H9 (cell line): ENCODE measurements around the gene NOP9. TPM values are rescaled to one million over a fixed set of nuclear protein-coding genes. Genes with fewer than 3 reads are reported as not detected.

Experiments
- DNase-seq: peaks from one replicate; pipeline ENCODE4 v3.0.0-alpha.2; 2017
- H2AFZ ChIP-seq: one replicate; pipeline ENCODE4 v1.6.1; 2013; ENCODE audit warnings: mild to moderate bottlenecking, low read length, control low read depth, moderate library complexity
- H2AK5ac ChIP-seq: 2 replicates; pipeline ENCODE4 v1.6.1; 2013; ENCODE audit warnings: low read length, control low read depth, mixed read lengths; ENCODE audit not compliant: insufficient read length
- H2BK120ac ChIP-seq: one replicate; pipeline ENCODE4 v1.6.1; 2013; ENCODE audit warnings: low read depth, mild to moderate bottlenecking, low read length, control low read depth, inconsistent platforms; ENCODE audit not compliant: poor library complexity, severe bottlenecking
- H2BK12ac ChIP-seq: 2 replicates; pipeline ENCODE4 v1.6.1; 2013; ENCODE audit warnings: low read length, control low read depth, mixed read lengths, low read depth; ENCODE audit not compliant: insufficient read length
- H2BK15ac ChIP-seq: 2 replicates; pipeline ENCODE4 v1.6.1; 2013; ENCODE audit warnings: low read depth, low read length, control low read depth
- H2BK20ac ChIP-seq: one replicate; pipeline ENCODE4 v1.6.1; 2013; ENCODE audit warnings: low read depth, mild to moderate bottlenecking, low read length, control low read depth, inconsistent platforms; ENCODE audit not compliant: poor library complexity, severe bottlenecking
- H2BK5ac ChIP-seq: 2 replicates; pipeline ENCODE4 v1.6.1; 2013; ENCODE audit warnings: low read length, control low read depth, mixed read lengths; ENCODE audit not compliant: insufficient read length
- H3K14ac ChIP-seq: 2 replicates; pipeline ENCODE4 v1.6.1; 2013; ENCODE audit warnings: low read length, control low read depth; ENCODE audit not compliant: insufficient read depth
- H3K18ac ChIP-seq: 2 replicates; pipeline ENCODE4 v1.6.1; 2013; ENCODE audit warnings: low read depth, mild to moderate bottlenecking, mixed read lengths, low read length, control low read depth; ENCODE audit not compliant: insufficient read length
- H3K23ac ChIP-seq: 2 replicates; pipeline ENCODE4 v1.6.1; 2013; ENCODE audit warnings: low read length, control low read depth, mixed read lengths, low read depth; ENCODE audit not compliant: insufficient read length
- H3K23me2 ChIP-seq: 2 replicates; pipeline ENCODE4 v1.6.1; 2013; ENCODE audit warnings: low read depth, mild to moderate bottlenecking, mixed read lengths, low read length, control low read depth; ENCODE audit not compliant: insufficient read length, poor library complexity, severe bottlenecking
- H3K27ac ChIP-seq: 2 replicates; pipeline ENCODE4 v1.5.1; 2013; ENCODE audit warnings: low read length, control low read depth, mixed read lengths, low read depth; ENCODE audit not compliant: insufficient read length
- H3K27me3 ChIP-seq: 2 replicates; pipeline ENCODE4 v1.6.1; 2013; ENCODE audit warnings: low read length, control low read depth, inconsistent platforms; ENCODE audit not compliant: insufficient read depth
- H3K4ac ChIP-seq: 2 replicates; pipeline ENCODE4 v1.6.1; 2013; ENCODE audit warnings: low read depth, mild to moderate bottlenecking, control low read depth, inconsistent platforms, low read length, moderate library complexity
- H3K4me1 ChIP-seq: 2 replicates; pipeline ENCODE4 v1.6.1; 2013; ENCODE audit warnings: low read length, control low read depth, inconsistent platforms; ENCODE audit not compliant: insufficient read depth
- H3K4me2 ChIP-seq: 2 replicates; pipeline ENCODE4 v1.6.1; 2013; ENCODE audit warnings: low read length, control low read depth, mixed read lengths; ENCODE audit not compliant: insufficient read length, insufficient read depth
- H3K56ac ChIP-seq: 2 replicates; pipeline ENCODE4 v1.6.1; 2013; ENCODE audit warnings: low read depth, mild to moderate bottlenecking, mixed read lengths, low read length, control low read depth; ENCODE audit not compliant: insufficient read length
- H3K79me1 ChIP-seq: 2 replicates; pipeline ENCODE4 v1.6.1; 2013; ENCODE audit warnings: low read depth, mild to moderate bottlenecking, moderate library complexity, low read length, control low read depth, inconsistent platforms; ENCODE audit not compliant: insufficient read depth, poor library complexity, severe bottlenecking
- H3K79me2 ChIP-seq: 2 replicates; pipeline ENCODE4 v1.6.1; 2013; ENCODE audit warnings: low read length, control low read depth, inconsistent platforms; ENCODE audit not compliant: insufficient read depth
- H3K9ac ChIP-seq: 2 replicates; pipeline ENCODE4 v1.6.1; 2013; ENCODE audit warnings: low read length, control low read depth, mixed read lengths; ENCODE audit not compliant: insufficient read length; ENCODE audit errors: extremely low read depth
- H3K9me3 ChIP-seq: one replicate; pipeline ENCODE4 v1.6.1; 2013; ENCODE audit warnings: low read depth, low read length, inconsistent platforms; ENCODE audit not compliant: control insufficient read depth
- H3T11ph ChIP-seq: one replicate; pipeline ENCODE4 v1.6.1; 2013; ENCODE audit warnings: mild to moderate bottlenecking, low read length, control low read depth, inconsistent platforms
- H4K20me1 ChIP-seq: one replicate; pipeline ENCODE4 v1.6.1; 2013; ENCODE audit not compliant: control insufficient read depth, insufficient read length, insufficient read depth
- H4K5ac ChIP-seq: 2 replicates; pipeline ENCODE4 v1.6.1; 2013; ENCODE audit warnings: low read depth, mild to moderate bottlenecking, mixed read lengths, low read length, control low read depth; ENCODE audit not compliant: insufficient read length
- H4K8ac ChIP-seq: replicated peaks from 2 replicates; pipeline ENCODE4 v1.6.1; 2013; ENCODE audit warnings: low read length, control low read depth, mixed read lengths, low read depth; ENCODE audit not compliant: insufficient read length
- H4K91ac ChIP-seq: 2 replicates; pipeline ENCODE4 v1.6.1; 2013; ENCODE audit warnings: low read depth, mild to moderate bottlenecking, moderate library complexity, mixed read lengths, low read length, control low read depth; ENCODE audit not compliant: insufficient read length
- H3K27ac Mint-ChIP-seq, 3 experiments: 2 replicates in 2 of 3; 3 replicates in 1 of 3; pipeline ENCODE4 v1.8.0; 2020 to 2021; ENCODE audit warnings: mixed read lengths in 3 of 3, mild to moderate bottlenecking in 1 of 3, moderate library complexity in 1 of 3
- H3K27me3 Mint-ChIP-seq: 2 replicates; pipeline ENCODE4 v1.8.0; 2021; ENCODE audit warnings: low read depth, mild to moderate bottlenecking, moderate library complexity, mixed read lengths
- H3K36me3 Mint-ChIP-seq, 3 experiments: 2 replicates in 2 of 3; 3 replicates in 1 of 3; pipeline ENCODE4 v1.8.0; 2020 to 2021; ENCODE audit warnings: low read depth in 3 of 3, mixed read lengths in 3 of 3; ENCODE audit not compliant: insufficient read depth in 1 of 3
- H3K4me1 Mint-ChIP-seq, 2 experiments: 2 replicates each; pipeline ENCODE4 v1.8.0; 2020; ENCODE audit warnings: mixed read lengths in 2 of 2
- H3K4me3 Mint-ChIP-seq, 2 experiments: 2 replicates in 1 of 2; 3 replicates in 1 of 2; pipeline ENCODE4 v1.8.0; 2020 to 2021; ENCODE audit warnings: mild to moderate bottlenecking in 2 of 2, mixed read lengths in 2 of 2, moderate library complexity in 1 of 2
- H3K9me3 Mint-ChIP-seq, 2 experiments: 2 replicates in 1 of 2; 3 replicates in 1 of 2; pipeline ENCODE4 v1.8.0; 2020; ENCODE audit warnings: mild to moderate bottlenecking in 2 of 2, mixed read lengths in 2 of 2, moderate library complexity in 1 of 2
- CTCF ChIP-seq: fragments of 200-600 bp; sonication (generic); conservative IDR thresholded peaks from 3 replicates; pipeline ENCODE4 v1.8.0; 2021; ENCODE audit warnings: antibody characterized with exemption, mild to moderate bottlenecking
- WGBS: extraction: QIAGEN DNeasy Blood & Tissue Kit; methylation state at CpG from one replicate; pipeline ENCODE4 v1.1.7; 2013; ENCODE audit warnings: missing lambda C conversion rate, low lambda C conversion rate, mixed read lengths; ENCODE audit not compliant: insufficient read length; ENCODE audit errors: extremely low coverage; 5-methylcytosine and 5-hydroxymethylcytosine counted together
- total RNA-seq: library from RNA; stranded (reverse); gene quantifications from 2 replicates; pipeline ENCODE4 v1.2.1, GENCODE V29; 2021

Gene NOP9
- total RNA-seq, 1 experiment from 2014 or later = 34.7 TPM

DNA sequence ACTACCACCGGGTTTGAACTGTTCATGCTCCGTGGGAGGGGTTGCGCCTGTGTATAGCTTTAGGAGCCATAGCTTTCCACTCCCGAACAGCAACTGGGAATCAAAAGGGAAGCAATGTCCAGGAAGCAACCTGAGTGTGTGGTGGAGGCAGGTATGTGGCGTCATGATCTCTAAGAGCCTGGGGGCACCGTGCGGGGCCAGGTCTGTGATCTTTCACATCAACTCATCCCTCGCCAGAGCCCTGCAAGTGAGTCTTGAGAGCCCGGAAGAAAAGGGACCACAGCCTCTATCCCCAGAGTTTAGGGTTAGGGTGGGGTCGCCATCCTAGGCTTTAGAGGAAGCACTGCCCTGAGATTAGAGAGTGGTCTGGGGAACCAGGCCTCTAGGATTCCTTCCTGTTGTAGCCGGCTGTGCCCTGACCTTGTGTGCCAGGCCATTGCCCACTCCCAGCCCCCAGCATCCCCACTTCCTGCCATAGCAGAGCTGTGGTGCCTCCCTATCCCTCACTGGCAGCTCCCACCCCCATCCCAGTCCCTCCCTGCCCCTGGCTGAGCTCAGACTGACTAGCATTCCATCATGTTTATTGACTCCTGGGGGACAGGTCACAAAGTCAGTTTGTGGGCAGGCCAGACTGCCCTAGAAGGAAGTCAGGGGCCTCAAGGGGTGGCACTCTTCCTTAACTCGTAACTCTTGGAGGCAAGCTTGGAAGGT, 36.0 kb downstream of the NOP9 start:
- Mint-ChIP-seq H3K27ac (no peak overlapping the region), H3K9me3 (peaks cover 0 to 2% of the 10 kb centered on the region in 2 experiments; a peak in 3 of 5 replicates), H3K4me3 (peak overlapping the region; percentile 59 to 91), H3K36me3 (no peaks in the 10 kb centered on the region; a peak in 1 of 7 replicates), H3K27me3 (peaks cover 100% of the 10 kb centered on the region), H3K4me1 (peaks cover 32 to 38% of the 10 kb centered on the region in 2 experiments)
- no peak overlapping the region for H3K23ac ChIP-seq
- peaks cover 28% of the 10 kb centered on the region for H3K23me2 ChIP-seq
- H2BK15ac ChIP-seq = no peak overlapping the region
- no peak overlapping the region for H3K27ac ChIP-seq
- H2BK5ac ChIP-seq = no peak overlapping the region
- H3K4me1 ChIP-seq = no peaks in the 10 kb centered on the region; the same call in 1 of the 2 replicates
- H3K18ac ChIP-seq = no peak overlapping the region
- H3K4me2 ChIP-seq = peak overlapping the region; percentile 62
- no CpG with 5 or more reads among the region's 12 CpGs for WGBS
- no peak for DNase-seq
- H3K79me1 ChIP-seq = no peaks in the 10 kb centered on the region
- no peak overlapping the region for H2AK5ac ChIP-seq
- H4K5ac ChIP-seq = no peak overlapping the region
- no peak overlapping the region for H3T11ph ChIP-seq
- H4K91ac ChIP-seq = no peak overlapping the region
- H3K56ac ChIP-seq = no peak overlapping the region
- TF ChIP-seq CTCF = no peak
- peaks cover 63% of the 10 kb centered on the region for H3K27me3 ChIP-seq
- no peak overlapping the region for H3K4ac ChIP-seq
- H4K8ac ChIP-seq = no peak overlapping the region
- no peak overlapping the region for H2BK20ac ChIP-seq
- H3K14ac ChIP-seq = no peak overlapping the region
- H2BK120ac ChIP-seq = no peak overlapping the region
- no peak overlapping the region for H3K9ac ChIP-seq
- no peaks in the 10 kb centered on the region for H4K20me1 ChIP-seq
- H2BK12ac ChIP-seq = no peak overlapping the region
- H2AFZ ChIP-seq = no peak overlapping the region
- no peaks in the 10 kb centered on the region for H3K9me3 ChIP-seq
- H3K79me2 ChIP-seq = no peaks in the 10 kb centered on the region
